ENCODE data around the gene EYS. TPM values are rescaled to one million over a fixed set of nuclear protein-coding genes. Genes with fewer than 3 reads are reported as not detected.
"Not testable (repeated sequence)": the region's sequence is repeated elsewhere in the genome, so short reads cannot be mapped to it uniquely, and the experiment has no call there.

The EYS gene
- total and polyA plus RNA-seq, 7 donors, result 0.07 to 0.46 TPM; not detected in 5

DNA sequence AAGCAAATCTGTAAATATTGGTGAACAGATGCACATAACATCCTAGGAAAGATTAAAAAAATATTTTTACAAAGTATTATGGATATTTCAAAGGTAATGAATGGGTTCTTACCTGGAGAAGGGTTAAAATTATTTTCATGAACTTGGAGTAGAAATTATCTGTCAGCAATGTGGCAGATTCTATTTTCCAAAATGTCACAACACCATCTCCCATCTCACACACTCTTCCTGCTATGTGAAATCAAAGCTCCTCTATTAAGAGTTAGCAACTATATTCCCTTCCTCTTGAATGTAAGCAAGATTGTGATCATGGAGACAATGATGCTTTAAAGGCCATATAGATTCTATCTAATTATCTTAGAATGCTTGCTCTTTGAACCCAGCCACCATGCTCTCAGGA, 304.5 kb downstream of the EYS start:
- H3K27ac ChIP-seq, result no peak overlapping the region
- DNase-seq, result no peak
- no peaks in the 10 kb centered on the region for H3K36me3 ChIP-seq
- H3K27me3 ChIP-seq, result no peaks in the 10 kb centered on the region
- intact Hi-C loops (cut with DNase I), result no loop called here
- no peak overlapping the region for H3K4me3 ChIP-seq
- H3K9me3 ChIP-seq, result no peaks in the 10 kb centered on the region
- TF ChIP-seq POLR2A (IDR thresholded peaks at IDR 0.05) (no peak), POLR2AphosphoS5 (IDR thresholded peaks at IDR 0.05) (no peak), EP300 (IDR thresholded peaks at IDR 0.05) (no peak)
- TF ChIP-seq, protein P1, sequence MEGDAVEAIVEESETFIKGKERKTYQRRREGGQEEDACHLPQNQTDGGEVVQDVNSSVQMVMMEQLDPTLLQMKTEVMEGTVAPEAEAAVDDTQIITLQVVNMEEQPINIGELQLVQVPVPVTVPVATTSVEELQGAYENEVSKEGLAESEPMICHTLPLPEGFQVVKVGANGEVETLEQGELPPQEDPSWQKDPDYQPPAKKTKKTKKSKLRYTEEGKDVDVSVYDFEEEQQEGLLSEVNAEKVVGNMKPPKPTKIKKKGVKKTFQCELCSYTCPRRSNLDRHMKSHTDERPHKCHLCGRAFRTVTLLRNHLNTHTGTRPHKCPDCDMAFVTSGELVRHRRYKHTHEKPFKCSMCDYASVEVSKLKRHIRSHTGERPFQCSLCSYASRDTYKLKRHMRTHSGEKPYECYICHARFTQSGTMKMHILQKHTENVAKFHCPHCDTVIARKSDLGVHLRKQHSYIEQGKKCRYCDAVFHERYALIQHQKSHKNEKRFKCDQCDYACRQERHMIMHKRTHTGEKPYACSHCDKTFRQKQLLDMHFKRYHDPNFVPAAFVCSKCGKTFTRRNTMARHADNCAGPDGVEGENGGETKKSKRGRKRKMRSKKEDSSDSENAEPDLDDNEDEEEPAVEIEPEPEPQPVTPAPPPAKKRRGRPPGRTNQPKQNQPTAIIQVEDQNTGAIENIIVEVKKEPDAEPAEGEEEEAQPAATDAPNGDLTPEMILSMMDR (IDR thresholded peaks at IDR 0.05), result no peak
- H3K4me1 ChIP-seq, result no peaks in the 10 kb centered on the region

DNA sequence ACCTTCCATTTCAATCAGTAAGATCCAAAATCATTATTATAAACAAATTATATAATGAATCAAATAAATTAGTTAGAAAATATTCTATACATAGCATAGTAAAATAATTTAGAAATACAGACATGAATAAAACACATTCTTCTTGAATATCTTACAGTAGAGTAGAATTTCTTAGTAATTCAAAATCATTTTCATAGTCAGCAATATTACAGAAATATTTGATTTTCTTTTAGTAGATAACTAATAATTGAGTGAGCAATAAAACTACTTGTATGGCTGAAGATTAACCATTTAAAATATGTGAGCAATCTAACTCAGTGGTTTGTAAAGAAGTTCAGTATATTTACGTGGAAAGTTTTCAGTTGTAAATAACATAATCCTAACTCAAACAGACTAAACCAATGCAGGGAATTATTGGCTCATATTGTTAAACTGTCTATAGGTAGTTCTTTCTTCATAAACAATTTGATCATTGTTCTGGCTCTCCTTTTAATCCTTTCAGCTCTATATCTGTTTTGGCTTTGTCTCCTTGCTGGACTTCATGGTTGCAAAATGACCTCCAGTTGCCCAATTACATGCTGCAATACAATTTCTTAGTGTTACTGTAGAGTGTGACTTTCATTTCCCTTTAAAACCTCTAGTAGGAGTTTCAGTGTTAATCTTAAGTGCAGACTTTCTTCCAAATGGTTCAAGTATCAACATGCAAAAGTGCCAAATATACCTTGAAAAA, 307.5 kb downstream of the EYS start:
- no peak for TF ChIP-seq POLR2A (IDR thresholded peaks at IDR 0.05)
- TF ChIP-seq, protein P1 (IDR thresholded peaks at IDR 0.05), result no peak
- no peak for TF ChIP-seq EP300 (IDR thresholded peaks at IDR 0.05)
- no peak for TF ChIP-seq POLR2AphosphoS5 (IDR thresholded peaks at IDR 0.05)
- H3K4me1 ChIP-seq, result no peaks in the 10 kb centered on the region
- intact Hi-C loops (cut with DNase I), result no loop called here
- no peaks in the 10 kb centered on the region for H3K9me3 ChIP-seq
- no peaks in the 10 kb centered on the region for H3K27me3 ChIP-seq
- H3K27ac ChIP-seq, result no peak overlapping the region
- no peak overlapping the region for H3K4me3 ChIP-seq
- H3K36me3 ChIP-seq, result no peaks in the 10 kb centered on the region
- WGBS, 2 donors, result 31 to 38% methylated on average over 1 of the region's 1 CpG
- DNase-seq, result no peak

DNA sequence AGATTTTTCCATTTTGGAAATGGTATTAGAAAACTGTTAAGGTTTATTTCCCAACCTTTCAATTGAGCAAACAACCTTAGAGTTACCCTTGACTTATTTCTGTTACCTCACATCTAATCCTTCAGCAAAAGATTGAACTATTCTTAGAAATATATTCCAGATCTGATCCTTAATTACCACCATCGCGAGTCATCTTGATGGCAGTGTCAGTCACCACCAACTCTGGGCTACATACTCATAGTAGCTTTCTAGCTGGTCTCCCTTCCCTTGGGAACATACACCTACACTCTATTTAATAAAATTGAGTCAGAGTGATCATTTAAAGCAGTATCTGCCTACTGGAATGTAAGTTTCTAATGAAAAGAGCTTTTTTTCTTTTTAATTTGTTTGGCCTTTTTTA, 308.2 kb downstream of the EYS start:
- no peak for DNase-seq
- Histone ChIP-seq H3K4me1 (no peaks in the 10 kb centered on the region), H3K36me3 (no peaks in the 10 kb centered on the region), H3K27me3 (no peaks in the 10 kb centered on the region), H3K9me3 (no peaks in the 10 kb centered on the region), H3K4me3 (no peak overlapping the region), H3K27ac (no peak overlapping the region)
- WGBS, 2 donors, result 90 to 92% methylated on average over 2 of the region's 2 CpGs
- intact Hi-C loops (cut with DNase I), result no loop called here
- TF ChIP-seq POLR2AphosphoS5 (IDR thresholded peaks at IDR 0.05) (no peak), POLR2A (IDR thresholded peaks at IDR 0.05) (no peak), EP300 (IDR thresholded peaks at IDR 0.05) (no peak)
- TF ChIP-seq, protein P1 (IDR thresholded peaks at IDR 0.05), result no peak

DNA sequence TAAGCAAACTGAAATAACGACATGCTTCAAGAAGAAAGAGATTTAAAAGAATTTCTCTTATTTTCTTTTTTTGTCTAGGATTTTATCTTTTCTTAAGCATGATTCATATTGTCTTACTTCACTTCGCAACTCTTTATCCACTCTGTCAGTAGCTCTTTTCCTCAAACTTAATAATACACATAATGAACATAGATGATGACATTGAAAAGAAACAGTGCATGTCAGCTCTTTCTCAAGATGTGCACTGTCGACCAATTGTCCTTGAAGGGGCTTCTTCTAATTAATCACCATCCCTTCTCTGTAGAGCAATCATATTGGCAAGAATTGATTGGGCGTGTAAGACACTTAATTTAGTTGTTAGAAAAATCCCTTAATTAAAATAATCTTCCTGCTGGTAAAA, 356.5 kb downstream of the EYS start:
- TF ChIP-seq EP300 (IDR thresholded peaks at IDR 0.05), result no peak
- TF ChIP-seq POLR2A (IDR thresholded peaks at IDR 0.05), result no peak
- TF ChIP-seq, protein P1 (IDR thresholded peaks at IDR 0.05), result no peak
- no peak for TF ChIP-seq POLR2AphosphoS5 (IDR thresholded peaks at IDR 0.05)
- Histone ChIP-seq H3K9me3 (no peaks in the 10 kb centered on the region), H3K36me3 (no peaks in the 10 kb centered on the region), H3K4me1 (no peaks in the 10 kb centered on the region), H3K4me3 (no peak overlapping the region), H3K27me3 (no peaks in the 10 kb centered on the region), H3K27ac (no peak overlapping the region)
- WGBS, 2 donors, result 70 to 77% methylated on average over 4 of the region's 4 CpGs
- intact Hi-C loops (cut with DNase I), result no loop called here
- no peak for DNase-seq

DNA sequence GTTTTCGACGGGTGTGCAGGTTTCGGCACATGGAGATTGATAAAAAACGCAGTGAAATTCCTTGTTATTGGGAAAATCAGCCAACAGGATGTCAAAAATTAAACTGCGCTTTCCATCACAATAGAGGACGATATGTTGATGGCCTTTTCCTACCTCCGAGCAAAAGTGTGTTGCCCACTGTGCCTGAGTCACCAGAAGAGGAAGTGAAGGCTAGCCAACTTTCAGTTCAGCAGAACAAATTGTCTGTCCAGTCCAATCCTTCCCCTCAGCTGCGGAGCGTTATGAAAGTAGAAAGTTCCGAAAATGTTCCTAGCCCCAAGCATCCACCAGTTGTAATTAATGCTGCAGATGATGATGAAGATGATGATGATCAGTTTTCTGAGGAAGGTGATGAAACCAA, 404.4 kb downstream of the EYS start:
- DNase-seq; intact Hi-C loops (cut with DNase I): not testable (repeated sequence)
- 88 to 93% methylated on average over 8 of the region's 10 CpGs for WGBS, 2 donors

More for the DNA sequence above, 404.4 kb downstream of the EYS start:
- H3K9me3 ChIP-seq, H3K27ac ChIP-seq, H3K27me3 ChIP-seq, H3K36me3 ChIP-seq, H3K4me3 ChIP-seq, H3K4me1 ChIP-seq: not testable (repeated sequence)
